Kidney capillary endothelial cell (primary cell): ENCODE results near the gene NCLN.
A peak's percentile ranks its signal among the peaks of the same experiment; 100 is the strongest.
"Not testable (repeated sequence)": the region's sequence is repeated elsewhere in the genome, so short reads cannot be mapped to it uniquely, and the experiment has no call there.

Experiments used
- DNase-seq: peaks from one replicate; pipeline ENCODE4 v3.0.0-alpha.2; 2018; ENCODE audit warnings: low spot score

NCLN gene

GRCh38 chr19:3183721-3184641, 1.7 kb upstream of the NCLN start:
- no peak for DNase-seq

- DNase-seq: no peak
These were observed 776 bp upstream of the NCLN start for GRCh38 chr19:3184847-3185460.

DNA sequence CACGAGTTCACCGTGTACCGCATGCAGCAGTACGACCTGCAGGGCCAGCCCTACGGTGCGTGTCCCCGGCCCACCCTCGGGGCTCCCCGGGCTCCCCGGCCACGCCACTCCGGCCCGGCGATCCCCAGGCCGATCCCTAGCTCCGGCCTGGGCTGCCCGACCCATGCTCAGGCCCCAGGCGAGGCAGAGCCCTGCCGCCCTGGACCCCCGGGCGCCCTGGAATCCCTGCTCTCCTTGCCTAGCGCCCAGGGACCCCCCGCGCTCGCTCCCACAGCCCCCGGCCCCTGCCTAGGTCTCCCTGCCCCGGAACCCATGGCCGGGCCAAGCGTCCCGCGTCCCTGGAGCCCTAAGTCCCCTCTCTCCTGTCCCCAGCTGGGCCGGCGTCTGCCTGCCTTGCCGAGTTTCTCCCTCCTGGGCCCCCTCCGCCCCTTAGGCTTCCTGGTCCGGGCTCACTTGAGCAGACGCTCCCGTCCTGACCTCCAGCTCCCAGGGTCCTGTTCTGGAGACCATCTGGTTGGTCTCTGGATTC, 494 bp downstream of the NCLN start:
- peak; percentile 16 for DNase-seq

DNA sequence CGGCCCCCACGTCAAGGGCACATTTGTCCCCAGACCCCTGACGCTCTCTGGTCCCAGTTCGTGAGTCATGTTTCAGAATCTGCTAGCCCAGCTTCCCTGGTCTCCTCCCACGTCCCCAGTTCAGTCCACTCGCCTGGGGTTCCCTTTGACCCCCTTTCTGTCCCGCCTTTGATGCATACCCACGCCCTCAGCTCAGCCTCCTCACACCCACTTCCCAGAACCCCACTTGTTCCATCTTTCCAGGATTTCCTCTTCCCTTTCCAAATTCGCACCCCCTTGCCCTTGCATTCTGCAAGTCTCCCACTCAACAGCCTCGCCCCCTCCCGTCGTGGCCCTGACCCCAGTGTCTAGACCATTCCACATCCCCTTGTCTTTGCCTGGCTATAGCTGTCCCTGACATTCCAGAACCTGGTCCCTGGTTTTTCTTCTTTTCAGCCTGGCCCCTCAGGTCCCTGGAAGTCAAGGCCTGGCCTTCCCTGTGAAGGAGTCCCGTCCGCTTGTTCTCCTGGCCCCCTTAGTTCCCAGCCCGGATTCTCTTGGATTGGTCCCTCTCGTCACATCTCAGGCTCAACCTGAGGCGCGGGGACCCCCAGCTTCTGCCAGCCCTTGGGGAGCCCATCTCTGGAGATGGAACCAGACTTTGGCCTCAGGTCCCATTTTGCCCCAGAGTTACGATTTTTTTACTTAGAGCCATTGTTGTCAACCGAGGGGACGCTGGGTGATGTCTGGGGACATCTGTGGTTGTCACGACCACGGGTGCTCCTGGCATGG, 1.3 kb downstream of the NCLN start:
- no peak for DNase-seq

DNA sequence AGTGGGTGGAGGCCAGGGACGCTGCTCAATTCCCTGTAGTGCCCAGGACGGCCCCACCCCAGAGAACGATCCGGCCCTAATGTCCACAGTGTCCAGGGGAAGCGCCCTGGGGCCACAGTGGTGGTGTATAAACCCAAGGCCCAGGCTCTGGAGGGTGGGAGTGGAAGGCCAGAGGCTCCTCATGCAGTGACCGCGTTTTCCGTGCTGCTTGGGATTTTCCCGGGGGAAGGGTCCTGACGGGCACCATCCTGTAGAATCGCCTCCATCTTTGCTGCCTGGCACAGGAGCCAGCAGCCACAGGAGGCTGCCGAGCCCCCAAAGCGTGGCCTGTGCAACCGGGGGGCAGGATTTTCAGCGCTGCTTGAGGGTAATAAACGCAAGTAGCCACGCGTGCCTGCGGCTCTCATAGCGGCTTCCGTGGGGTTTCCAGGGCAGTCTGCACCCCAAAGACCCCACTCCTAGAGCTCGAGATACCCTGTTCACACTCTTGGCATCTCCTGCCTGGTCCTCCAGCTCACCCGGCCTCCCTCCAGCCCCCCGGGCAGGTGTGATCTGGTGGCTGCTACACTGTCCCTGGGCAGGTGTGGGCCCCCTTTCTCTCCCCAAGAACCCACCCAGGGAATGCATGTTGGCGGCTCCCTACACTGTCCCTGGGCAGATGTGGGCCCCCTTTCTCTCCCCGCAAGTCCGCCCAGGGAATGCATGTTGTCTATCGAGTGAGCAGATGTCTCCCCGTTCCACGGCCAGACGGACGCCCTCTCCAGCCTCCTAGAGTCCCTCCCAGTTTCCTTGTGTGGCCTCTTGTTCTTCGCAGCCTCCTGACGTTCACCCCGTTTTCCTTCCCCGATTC, 2.2 kb downstream of the NCLN start:
- no peak for DNase-seq

- DNase-seq: no peak
These were observed 3.2 kb downstream of the NCLN start for GRCh38 chr19:3188627-3189596.

DNA sequence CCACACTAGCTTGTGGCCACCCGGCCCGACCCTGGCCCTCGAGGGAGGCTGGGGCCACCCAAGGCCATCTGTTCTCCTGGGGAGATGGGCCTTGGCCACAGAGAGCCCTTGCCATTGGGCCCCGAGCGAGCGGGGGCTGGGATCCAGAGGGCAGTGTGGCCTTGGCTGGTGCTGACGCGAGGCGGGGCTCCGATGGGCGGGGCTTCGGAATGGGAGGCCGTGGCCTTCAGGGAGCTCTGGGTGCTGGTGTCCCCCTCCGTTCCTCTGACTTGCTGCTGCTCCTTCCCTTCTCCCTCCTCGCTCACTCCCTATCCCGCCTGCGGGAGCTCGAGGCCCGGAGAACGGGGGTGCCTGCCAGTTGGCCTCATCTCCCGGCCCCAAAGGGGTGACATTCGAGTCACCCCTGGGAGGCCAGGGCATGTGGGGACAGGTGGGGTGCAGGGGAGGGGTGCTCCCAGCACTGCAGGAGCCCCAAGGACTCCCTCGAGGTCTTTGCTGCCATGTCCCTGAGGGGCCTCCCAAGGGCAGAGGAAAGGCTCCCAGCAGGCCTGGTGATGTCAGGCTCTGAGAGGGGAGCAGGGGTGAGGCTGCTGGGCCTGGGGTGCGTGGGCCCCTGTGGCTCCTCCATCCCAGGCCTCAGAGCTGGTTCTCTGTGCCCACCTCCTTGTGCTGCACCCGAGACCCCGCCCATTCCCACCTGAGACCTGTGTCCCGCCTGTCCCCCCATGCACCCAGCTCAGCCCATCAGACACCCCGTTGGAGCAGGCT, 4.2 kb downstream of the NCLN start:
- no peak for DNase-seq

GRCh38 chr19:3190470-3190770, 4.7 kb downstream of the NCLN start:
- no peak for DNase-seq

DNA sequence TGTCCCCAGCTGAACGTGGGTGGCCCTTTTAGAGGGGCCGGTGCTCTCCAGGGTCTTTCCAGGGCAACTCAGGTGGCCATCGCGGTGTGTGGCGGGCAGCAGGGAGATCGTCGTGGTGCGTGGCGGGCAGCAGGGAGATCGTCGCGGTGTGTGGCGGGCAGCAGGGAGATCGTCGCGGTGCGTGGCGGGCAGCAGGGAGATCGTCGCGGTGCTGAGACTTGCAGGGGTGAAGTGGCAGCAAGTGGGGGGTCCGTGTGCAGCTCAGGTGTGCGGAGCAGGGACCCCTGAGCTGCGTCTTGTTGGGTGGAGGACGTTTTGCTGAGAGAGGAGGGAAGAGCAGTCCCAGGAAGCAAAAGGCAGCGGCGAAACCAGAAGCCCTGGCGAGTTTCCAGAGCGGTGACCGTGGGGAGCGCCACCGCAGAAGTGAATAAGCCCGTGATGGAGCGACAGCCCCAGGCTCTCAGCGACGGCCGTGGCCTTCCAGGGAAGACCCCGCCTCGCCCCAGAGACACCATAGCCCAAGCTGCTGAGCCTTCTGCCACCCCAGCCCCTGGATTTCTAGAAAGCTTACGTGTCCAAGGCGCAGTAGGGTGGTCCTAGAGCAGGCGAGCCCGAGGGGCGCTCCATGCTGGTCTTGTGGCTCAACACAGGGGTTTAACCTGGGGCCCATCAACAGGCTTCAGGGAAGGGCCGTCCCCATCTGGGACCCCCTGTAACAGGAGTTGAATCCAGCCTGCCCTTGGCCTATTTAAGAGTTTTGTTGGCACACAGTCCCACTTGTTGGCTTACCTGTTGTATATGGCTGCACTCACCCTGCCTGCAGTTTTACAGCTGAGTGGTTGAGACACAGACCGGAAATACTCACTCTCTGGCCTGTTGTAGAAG, 5.4 kb downstream of the NCLN start:
- no peak for DNase-seq

GRCh38 chr19:3191806-3192104, 6.0 kb downstream of the NCLN start:
- DNase-seq: not testable (repeated sequence)

GRCh38 chr19:3192228-3192635, 6.5 kb downstream of the NCLN start:
- DNase-seq: no peak

DNA sequence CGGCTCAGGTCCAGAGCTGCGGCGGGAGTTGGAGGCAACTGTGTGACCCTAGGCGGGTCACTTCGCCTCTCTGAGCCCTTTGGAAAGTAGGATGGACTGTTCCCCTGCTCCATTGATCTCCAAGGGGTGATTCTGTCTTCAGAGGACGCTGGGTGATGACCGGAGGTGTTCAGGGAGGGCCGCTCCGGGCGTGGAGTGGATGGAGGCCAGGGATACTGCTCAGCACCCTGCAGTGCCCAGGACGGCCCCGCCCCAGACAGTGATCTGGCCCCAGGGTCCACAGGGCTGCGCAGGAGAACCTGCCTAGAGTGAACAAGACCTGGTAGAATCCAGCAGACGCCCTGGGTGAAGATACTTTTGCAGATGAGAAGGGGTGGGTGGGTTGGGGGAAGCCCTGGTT, 7.0 kb downstream of the NCLN start:
- DNase-seq: no peak

- no peak for DNase-seq
These were observed 7.8 kb downstream of the NCLN start for GRCh38 chr19:3193256-3194105.

GRCh38 chr19:3194106-3195087, 8.7 kb downstream of the NCLN start:
- DNase-seq: no peak

GRCh38 chr19:3196064-3196932, 10.6 kb downstream of the NCLN start:
- no peak for DNase-seq

DNA sequence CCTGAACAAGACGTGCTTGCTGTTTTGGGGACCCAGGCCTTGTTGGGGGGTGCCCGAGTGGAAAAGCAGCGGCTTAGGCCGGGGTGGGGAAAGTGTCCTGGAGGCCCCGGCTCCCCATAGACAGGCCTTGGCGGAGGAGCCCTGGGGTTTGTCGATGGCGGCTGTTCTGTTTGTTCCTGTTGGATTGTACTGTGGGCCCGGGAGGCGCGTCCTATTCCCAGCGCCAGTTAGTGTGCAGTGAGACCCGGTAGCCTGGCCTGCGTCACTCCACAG, 11.1 kb downstream of the NCLN start:
- no peak for DNase-seq
